Suprapubic skin (tissue), 4 donors: ENCODE measurements around the gene NR1D2. TPM values are rescaled to one million over a fixed set of nuclear protein-coding genes. Genes with fewer than 3 reads are reported as not detected.

ENCODE experiments used
- DNase-seq, 2 donors: peaks; one replicate each; pipeline ENCODE4 v3.0.0-alpha.2; 2019; ENCODE audit warnings: low spot score in 2 of 2
- H3K27ac ChIP-seq: fragments of 200-600 bp; sonication (generic); one replicate; pipeline ENCODE4 v1.5.1; 2019
- H3K27me3 ChIP-seq: fragments of 200-600 bp; sonication (generic); one replicate; pipeline ENCODE4 v1.5.1; 2019
- H3K36me3 ChIP-seq: fragments of 200-600 bp; sonication (generic); one replicate; pipeline ENCODE4 v1.5.1; 2019
- H3K4me1 ChIP-seq: fragments of 200-600 bp; sonication (generic); one replicate; pipeline ENCODE4 v1.5.1; 2019
- H3K4me3 ChIP-seq: fragments of 200-600 bp; sonication (generic); one replicate; pipeline ENCODE4 v1.5.1; 2019; ENCODE audit warnings: mild to moderate bottlenecking
- H3K9me3 ChIP-seq: fragments of 200-600 bp; sonication (generic); one replicate; pipeline ENCODE4 v1.5.1; 2019
- EP300 ChIP-seq: sonication (generic); formaldehyde crosslinking; IDR thresholded peaks from one replicate; pipeline ENCODE4 v1.6.1; 2017; ENCODE audit warnings: antibody characterized with exemption
- POLR2A ChIP-seq, 2 donors: fragments of 450-650 bp; IDR thresholded peaks; one replicate each; pipeline ENCODE4 v1.6.1; 2017; ENCODE audit warnings: antibody characterized with exemption in 2 of 2, mild to moderate bottlenecking in 2 of 2, moderate library complexity in 2 of 2
- POLR2AphosphoS5 ChIP-seq, 3 donors: sonication (generic); formaldehyde crosslinking; IDR thresholded peaks; one replicate each; pipeline ENCODE4 v1.6.1; 2017; ENCODE audit warnings: antibody characterized with exemption in 3 of 3
- WGBS: methylation state at CpG from one replicate; pipeline ENCODE4 v1.1.5; 2018; 5-methylcytosine and 5-hydroxymethylcytosine counted together
- total RNA-seq, 4 donors: library from RNA; depleted of rRNA; stranded (reverse); fragments of >200 nt; gene quantifications; one replicate each; pipeline ENCODE4 v1.1.0, GENCODE V29; 2016
- TF ChIP-seq, protein P1 (sequence below), 2 donors: fragments of 200-600 bp in 1 of 2; fragments of 450-650 bp in 1 of 2; sonication (generic) in 1 of 2; IDR thresholded peaks; one replicate each; pipeline ENCODE4 v1.5.1; 2016 to 2019; ENCODE audit warnings: antibody characterized with exemption in 2 of 2, mild to moderate bottlenecking in 1 of 2, moderate library complexity in 1 of 2

Gene NR1D2
- total RNA-seq, 4 donors from 2014 or later = 24.4 to 44.1 (median 39.1) TPM

- Histone ChIP-seq H3K27me3 (no peaks in the 10 kb centered on the region), H3K9me3 (no peaks in the 10 kb centered on the region), H3K27ac (no peak overlapping the region), H3K36me3 (no peaks in the 10 kb centered on the region), H3K4me3 (no peak overlapping the region), H3K4me1 (peaks cover 53% of the 10 kb centered on the region)
- WGBS = 46% methylated on average over 1 of the region's 1 CpG
- no peak for DNase-seq
- TF ChIP-seq EP300 (no peak), POLR2AphosphoS5 (IDR thresholded peaks at IDR 0.05) (no peak), POLR2A (IDR thresholded peaks at IDR 0.05) (no peak)
- TF ChIP-seq, protein P1, sequence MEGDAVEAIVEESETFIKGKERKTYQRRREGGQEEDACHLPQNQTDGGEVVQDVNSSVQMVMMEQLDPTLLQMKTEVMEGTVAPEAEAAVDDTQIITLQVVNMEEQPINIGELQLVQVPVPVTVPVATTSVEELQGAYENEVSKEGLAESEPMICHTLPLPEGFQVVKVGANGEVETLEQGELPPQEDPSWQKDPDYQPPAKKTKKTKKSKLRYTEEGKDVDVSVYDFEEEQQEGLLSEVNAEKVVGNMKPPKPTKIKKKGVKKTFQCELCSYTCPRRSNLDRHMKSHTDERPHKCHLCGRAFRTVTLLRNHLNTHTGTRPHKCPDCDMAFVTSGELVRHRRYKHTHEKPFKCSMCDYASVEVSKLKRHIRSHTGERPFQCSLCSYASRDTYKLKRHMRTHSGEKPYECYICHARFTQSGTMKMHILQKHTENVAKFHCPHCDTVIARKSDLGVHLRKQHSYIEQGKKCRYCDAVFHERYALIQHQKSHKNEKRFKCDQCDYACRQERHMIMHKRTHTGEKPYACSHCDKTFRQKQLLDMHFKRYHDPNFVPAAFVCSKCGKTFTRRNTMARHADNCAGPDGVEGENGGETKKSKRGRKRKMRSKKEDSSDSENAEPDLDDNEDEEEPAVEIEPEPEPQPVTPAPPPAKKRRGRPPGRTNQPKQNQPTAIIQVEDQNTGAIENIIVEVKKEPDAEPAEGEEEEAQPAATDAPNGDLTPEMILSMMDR (IDR thresholded peaks at IDR 0.05) = no peak
These were observed 8.4 kb downstream of the NR1D2 start for GRCh38 chr3:23953523-23953922.

- TF ChIP-seq POLR2A (IDR thresholded peaks at IDR 0.05) (no peak), POLR2AphosphoS5 (IDR thresholded peaks at IDR 0.05) (no peak)
- TF ChIP-seq, protein P1 (IDR thresholded peaks at IDR 0.05) = no peak
- Histone ChIP-seq H3K27ac (no peak overlapping the region), H3K9me3 (no peaks in the 10 kb centered on the region), H3K4me1 (peaks cover 53% of the 10 kb centered on the region), H3K36me3 (no peaks in the 10 kb centered on the region), H3K4me3 (no peak overlapping the region), H3K27me3 (no peaks in the 10 kb centered on the region)
- DNase-seq = no peak
- 91% methylated on average over 5 of the region's 5 CpGs for WGBS
These were observed 9.1 kb downstream of the NR1D2 start for GRCh38 chr3:23954144-23954543.

- TF ChIP-seq POLR2AphosphoS5 (IDR thresholded peaks at IDR 0.05) = no peak
- TF ChIP-seq, protein P1 (IDR thresholded peaks at IDR 0.05) = no peak
- no peaks in the 10 kb centered on the region for H3K27me3 ChIP-seq
- H3K36me3 ChIP-seq = peaks cover 14% of the 10 kb centered on the region
- no peak overlapping the region for H3K4me3 ChIP-seq
- WGBS = 48% methylated on average over 3 of the region's 3 CpGs
- DNase-seq = no peak
- H3K9me3 ChIP-seq = no peaks in the 10 kb centered on the region
- no peak overlapping the region for H3K27ac ChIP-seq
- peaks cover 33% of the 10 kb centered on the region for H3K4me1 ChIP-seq
These were observed 11.6 kb downstream of the NR1D2 start for GRCh38 chr3:23956701-23957100.

- peaks cover 25% of the 10 kb centered on the region for H3K36me3 ChIP-seq
- peak overlapping the region; percentile 18 for H3K27ac ChIP-seq
- no peak overlapping the region for H3K4me3 ChIP-seq
- WGBS = 66% methylated on average over 7 of the region's 7 CpGs
- H3K27me3 ChIP-seq = no peaks in the 10 kb centered on the region
- DNase-seq = no peak
- TF ChIP-seq EP300 = no peak
- no peak for TF ChIP-seq POLR2A (IDR thresholded peaks at IDR 0.05)
- TF ChIP-seq, protein P1 (IDR thresholded peaks at IDR 0.05) = no peak
- TF ChIP-seq POLR2AphosphoS5 (IDR thresholded peaks at IDR 0.05) = no peak
- H3K9me3 ChIP-seq = no peaks in the 10 kb centered on the region
- H3K4me1 ChIP-seq = peaks cover 10% of the 10 kb centered on the region
These were observed 14.2 kb downstream of the NR1D2 start for GRCh38 chr3:23959135-23959900.

- H3K27me3 ChIP-seq = no peaks in the 10 kb centered on the region
- H3K36me3 ChIP-seq = peaks cover 36% of the 10 kb centered on the region
- no peak overlapping the region for H3K4me3 ChIP-seq
- 36% methylated on average over 1 of the region's 1 CpG for WGBS
- TF ChIP-seq EP300 (no peak), POLR2A (IDR thresholded peaks at IDR 0.05) (no peak), POLR2AphosphoS5 (IDR thresholded peaks at IDR 0.05) (no peak)
- TF ChIP-seq, protein P1 (IDR thresholded peaks at IDR 0.05) = no peak
- no peak for DNase-seq
- H3K9me3 ChIP-seq = no peaks in the 10 kb centered on the region
- peaks cover 10% of the 10 kb centered on the region for H3K4me1 ChIP-seq
- H3K27ac ChIP-seq = no peak overlapping the region
These were observed 15.6 kb downstream of the NR1D2 start for GRCh38 chr3:23960649-23961048.
